HCT116 (cell line): ENCODE data around the gene SUMO4. TPM values are rescaled to one million over a fixed set of nuclear protein-coding genes. Genes with fewer than 3 reads are reported as not detected.

Experiments
- ATAC-seq: fragments of 200-7000 bp; cut with Tn5 transposase; 2 replicates; pipeline ENCODE4 v1.9.1; 2020; ENCODE audit warnings: mild to moderate bottlenecking, moderate library complexity
- BruUV-seq: library from RNA; stranded (reverse); fragments of 400-500 nt; replicated peaks from 2 replicates; lab custom pipeline; 2021; lab: Mats Ljungman, UMichigan
- CTCF ChIA-PET: fragments of 300-600 bp; sonication (Branson Sonifier 250); formaldehyde crosslinking; loops from one replicate; lab custom pipeline; 2021; ENCODE audit warnings: antibody characterized with exemption; lab: Charles Lee
- POLR2A ChIA-PET: fragments of 300-600, 350-600 bp; sonication (Branson Sonifier 250); formaldehyde crosslinking; loops from one replicate; lab custom pipeline; 2021; ENCODE audit warnings: antibody characterized with exemption; lab: Charles Lee
- RAD21 ChIA-PET, 2 experiments: fragments of 300-600 bp; sonication (Branson Sonifier 250); formaldehyde crosslinking; loops; one replicate each; lab custom pipeline; 2023; ENCODE audit warnings: low total read pairs in 2 of 2; ENCODE audit not compliant: uncharacterized antibody in 2 of 2, unreplicated experiment in 2 of 2, low non-redundant PET in 1 of 2; lab: Charles Lee
- DNase-seq: peaks from one replicate; pipeline ENCODE4 v3.0.0-alpha.2; 2010; ENCODE audit warnings: low read depth, low spot score
- H2AFZ ChIP-seq: fragments of 200-600 bp; shearing (Covaris generic), sonication (generic); 2 replicates; pipeline ENCODE4 v1.6.1; 2017; ENCODE audit warnings: low read depth, mixed run types, mixed read lengths, antibody characterized with exemption, low read length; ENCODE audit not compliant: poor library complexity, severe bottlenecking
- H3K27ac ChIP-seq: 2 replicates; pipeline ENCODE4 v1.5.1; 2012; ENCODE audit warnings: low read depth, low read length
- H3K27me3 ChIP-seq: fragments of 200-600 bp; sonication (generic); 2 replicates; pipeline ENCODE4 v1.6.1; 2016; ENCODE audit warnings: mixed run types, low read length, mixed read lengths; ENCODE audit not compliant: insufficient read depth
- H3K36me3 ChIP-seq, 2 experiments: fragments of 200-500 bp in 1 of 2; fragments of 200-600 bp in 1 of 2; sonication (Bioruptor generic) in 1 of 2; sonication (generic) in 1 of 2; 2 replicates each; pipeline versions ENCODE4 v1.5.1 to v1.6.1; 2014 to 2016; ENCODE audit warnings: low read length in 2 of 2, inconsistent platforms in 1 of 2, mixed read lengths in 1 of 2, mixed run types in 1 of 2; ENCODE audit not compliant: insufficient read depth in 2 of 2, control insufficient read depth in 1 of 2
- H3K4me1 ChIP-seq, 2 experiments: fragments of 200-600 bp in 1 of 2; sonication (generic) in 1 of 2; 2 replicates each; pipeline versions ENCODE4 v1.5.1 to v1.6.1; 2012 to 2017; ENCODE audit warnings: low read length in 2 of 2, inconsistent platforms in 1 of 2, mild to moderate bottlenecking in 1 of 2, mixed read lengths in 1 of 2, mixed run types in 1 of 2, moderate library complexity in 1 of 2; ENCODE audit not compliant: insufficient read depth in 2 of 2, control insufficient read depth in 1 of 2
- H3K4me2 ChIP-seq: fragments of 200-600 bp; sonication (generic); 2 replicates; pipeline ENCODE4 v1.6.1; 2017; ENCODE audit warnings: mixed run types, low read length, mixed read lengths
- H3K4me3 ChIP-seq, 2 experiments: fragments of 200-600 bp in 1 of 2; sonication (generic) in 1 of 2; replicated peaks in 1 of 2; 2 replicates each; pipeline ENCODE4 v1.5.1; 2011 to 2016; ENCODE audit warnings: low read length in 2 of 2, control low read depth in 1 of 2, low read depth in 1 of 2, mild to moderate bottlenecking in 1 of 2, mixed read lengths in 1 of 2, mixed run types in 1 of 2
- H3K79me2 ChIP-seq: fragments of 200-600 bp; sonication (generic); 2 replicates; pipeline ENCODE4 v1.6.1; 2017; ENCODE audit warnings: mild to moderate bottlenecking, mixed run types, low read length, moderate library complexity, mixed read lengths; ENCODE audit not compliant: insufficient read depth
- H3K9ac ChIP-seq: fragments of 200-600 bp; sonication (generic); 2 replicates; pipeline ENCODE4 v1.6.1; 2016; ENCODE audit warnings: low read length, mixed read lengths
- H3K9me2 ChIP-seq: fragments of 200-600 bp; sonication (generic), shearing (Covaris generic); 2 replicates; pipeline ENCODE4 v1.6.1; 2017; ENCODE audit warnings: mixed run types, mild to moderate bottlenecking, moderate library complexity; ENCODE audit not compliant: insufficient read depth
- H3K9me3 ChIP-seq, 2 experiments: fragments of 200-500 bp in 1 of 2; fragments of 200-600 bp in 1 of 2; sonication (Bioruptor generic) in 1 of 2; sonication (generic) in 1 of 2; 2 replicates each; pipeline ENCODE4 v1.6.1; 2014 to 2017; ENCODE audit warnings: low read length in 2 of 2, mixed read lengths in 2 of 2, inconsistent platforms in 1 of 2, low read depth in 1 of 2, mild to moderate bottlenecking in 1 of 2, mixed run types in 1 of 2, moderate library complexity in 1 of 2; ENCODE audit not compliant: control insufficient read depth in 1 of 2, insufficient read depth in 1 of 2
- H4K20me1 ChIP-seq: fragments of 200-600 bp; sonication (generic), shearing (Covaris generic); 2 replicates; pipeline ENCODE4 v1.6.1; 2017; ENCODE audit warnings: mixed run types, mild to moderate bottlenecking, moderate library complexity; ENCODE audit not compliant: insufficient read depth
- CTCF ChIP-seq, 3 experiments: fragments of 200-600 bp in 1 of 3; sonication (generic) in 1 of 3; IDR thresholded peaks in 2 of 3; conservative IDR thresholded peaks in 1 of 3; 2 replicates each; pipeline ENCODE4 v1.5.1; 2012 to 2017; ENCODE audit warnings: low read depth in 2 of 3, low read length in 2 of 3, antibody characterized with exemption in 1 of 3, borderline replicate concordance in 1 of 3, control low read depth in 1 of 3, mild to moderate bottlenecking in 1 of 3, mixed read lengths in 1 of 3, mixed run types in 1 of 3, moderate library complexity in 1 of 3; ENCODE audit not compliant: insufficient read depth in 1 of 3
- EZH2 ChIP-seq: fragments of 200-600 bp; sonication (generic); IDR thresholded peaks from 2 replicates; pipeline ENCODE4 v1.6.1; 2017; ENCODE audit warnings: antibody characterized with exemption, mixed run types
- EZH2phosphoT487 ChIP-seq: fragments of 200-600 bp; IDR thresholded peaks from 2 replicates; pipeline ENCODE4 v1.6.1; 2018; ENCODE audit warnings: antibody characterized with exemption, borderline replicate concordance
- FOSL1 ChIP-seq: IDR thresholded peaks from 2 replicates; pipeline ENCODE4 v1.6.1; 2012; ENCODE audit warnings: low read depth
- JUND ChIP-seq: IDR thresholded peaks from 2 replicates; pipeline ENCODE4 v1.6.1; 2012
- MAX ChIP-seq: IDR thresholded peaks from 2 replicates; pipeline ENCODE4 v1.6.1; 2012
- POLR2A ChIP-seq: IDR thresholded peaks from 2 replicates; pipeline ENCODE4 v1.7.0; 2011; ENCODE audit warnings: borderline replicate concordance; ENCODE audit not compliant: insufficient read depth, insufficient read length; ENCODE audit errors: extremely low read depth
- POLR2AphosphoS5 ChIP-seq: IDR thresholded peaks from 2 replicates; pipeline ENCODE4 v1.6.1; 2011; ENCODE audit warnings: mild to moderate bottlenecking, low read depth, low read length, moderate library complexity
- RAD21 ChIP-seq: IDR thresholded peaks from 2 replicates; pipeline ENCODE4 v1.6.1; 2012; ENCODE audit warnings: low read depth, mild to moderate bottlenecking
- SIN3A ChIP-seq: IDR thresholded peaks from 2 replicates; pipeline ENCODE4 v1.6.1; 2012; ENCODE audit warnings: low read depth
- SP1 ChIP-seq: IDR thresholded peaks from 2 replicates; pipeline ENCODE4 v1.6.1; 2012; ENCODE audit warnings: low read depth
- SRF ChIP-seq: IDR thresholded peaks from 2 replicates; pipeline ENCODE4 v1.6.1; 2012; ENCODE audit warnings: low read depth
- YY1 ChIP-seq: IDR thresholded peaks from 2 replicates; pipeline ENCODE4 v1.6.1; 2011; ENCODE audit warnings: low read length, low read depth, moderate library complexity, mild to moderate bottlenecking; ENCODE audit not compliant: insufficient replicate concordance; ENCODE audit errors: extremely low read depth
- ZBTB33 ChIP-seq: IDR thresholded peaks from 2 replicates; pipeline ENCODE4 v1.6.1; 2011; ENCODE audit warnings: mild to moderate bottlenecking, low read length, moderate library complexity; ENCODE audit not compliant: insufficient replicate concordance; ENCODE audit errors: extremely low read depth
- ZFX ChIP-seq: fragments of 450-650 bp; IDR thresholded peaks from 2 replicates; pipeline ENCODE4 v1.6.1; 2017
- ZNF274 ChIP-seq: fragments of 200-500 bp; sonication (Bioruptor generic); IDR thresholded peaks from 2 replicates; pipeline ENCODE4 v1.6.1; 2014; ENCODE audit warnings: mild to moderate bottlenecking, low read depth, low read length, inconsistent platforms
- intact Hi-C: fragments of 100-400 bp; cut with micrococcal nuclease; formaldehyde crosslinking; loops from 2 replicates; pipeline ENCODE4 v1.10.0; 2022
- total RNA-seq: library from RNA; stranded (reverse); gene quantifications from one replicate; pipeline ENCODE4 v1.2.1, GENCODE V29; 2021; ENCODE audit not compliant: unreplicated experiment

SUMO4 gene
- total RNA-seq, 1 experiment from 2014 or later, result 1.6 TPM

- intact Hi-C loops, result no loop called here
- Histone ChIP-seq H4K20me1 (no peaks in the 10 kb centered on the region), H3K9ac (no peak overlapping the region), H3K4me1 (no peaks in the 10 kb centered on the region), H3K27me3 (peaks cover 4% of the 10 kb centered on the region; the same call in 1 of the 2 replicates), H2AFZ (no peak overlapping the region), H3K9me2 (no peaks in the 10 kb centered on the region), H3K4me2 (no peak overlapping the region), H3K9me3 (no peaks in the 10 kb centered on the region), H3K36me3 (no peaks in the 10 kb centered on the region), H3K4me3 (no peak overlapping the region), H3K79me2 (no peaks in the 10 kb centered on the region), H3K27ac (no peak overlapping the region)
- TF ChIP-seq ZNF274, result no peak
- RAD21 ChIA-PET, result no interaction called here
- no peak for DNase-seq
- no peak for ATAC-seq
- POLR2A ChIA-PET, result interaction anchor here (1.1 kb wide), 1 partner anchor 11 kb away, joined by 3 read pairs; no protein-coding TSS in a partner anchor
- BruUV-seq, result no TSS peak
- CTCF ChIA-PET, result interaction anchor here (0.7 to 1.2 kb wide), 3 partner anchors 11 to 344 kb away, joined by 3 to 4 read pairs (median 3); no protein-coding TSS in a partner anchor
These were observed 21.1 kb downstream of the SUMO4 start for GRCh38 chr6:149421132-149421531.

GRCh38 chr6:149422581-149422980 lies 22.5 kb downstream of the SUMO4 start:
- no peaks in the 10 kb centered on the region for H3K79me2 ChIP-seq
- intact Hi-C loops, result no loop called here
- no peak overlapping the region for H3K4me3 ChIP-seq
- ChIA-PET CTCF (no interaction called here), RAD21 (no interaction called here), POLR2A (no interaction called here)
- ATAC-seq (no peak), DNase-seq (no peak)
- no peak overlapping the region for H3K27ac ChIP-seq
- no peaks in the 10 kb centered on the region for H3K9me3 ChIP-seq
- H3K4me2 ChIP-seq, result no peak overlapping the region
- no peak overlapping the region for H2AFZ ChIP-seq
- no peaks in the 10 kb centered on the region for H3K4me1 ChIP-seq
- no peaks in the 10 kb centered on the region for H3K36me3 ChIP-seq
- peaks cover 4% of the 10 kb centered on the region; the same call in 1 of the 2 replicates for H3K27me3 ChIP-seq
- no TSS peak for BruUV-seq
- no peaks in the 10 kb centered on the region for H4K20me1 ChIP-seq
- H3K9me2 ChIP-seq, result no peaks in the 10 kb centered on the region
- H3K9ac ChIP-seq, result no peak overlapping the region
- TF ChIP-seq JUND (no peak), POLR2AphosphoS5 (no peak), YY1 (no peak), ZBTB33 (no peak), MAX (no peak), POLR2A (no peak), SIN3A (no peak), SP1 (no peak), CTCF (IDR thresholded peaks at IDR 0.05 in 2 of 3, conservative IDR thresholded peaks at IDR 0.05 in 1 of 3; ENCODE audit: borderline replicate concordance in 1 of 3, insufficient read depth in 1 of 3, low read depth in 2 of 3, low read length in 2 of 3) (no peak), EZH2phosphoT487 (no peak), FOSL1 (no peak), ZFX (no peak), SRF (no peak), ZNF274 (no peak), EZH2 (no peak), RAD21 (no peak)
